BJ (cell line): Measurements from ENCODE around the gene NBEA. TPM values are rescaled to one million over a fixed set of nuclear protein-coding genes. Genes with fewer than 3 reads are reported as not detected.

ENCODE experiments used
- CTCF ChIA-PET: fragments of 350-600 bp; formaldehyde crosslinking; extraction: SDS; loops from one replicate; lab custom pipeline; 2021; ENCODE audit warnings: antibody characterized with exemption, inconsistent platforms; lab: Yijun Ruan, JAX
- POLR2A ChIA-PET: fragments of 300-600 bp; sonication (Branson Sonifier 250); formaldehyde crosslinking; extraction: SDS; loops from one replicate; lab custom pipeline; 2021; ENCODE audit warnings: antibody characterized with exemption; lab: Charles Lee
- DNase-seq: peaks from one replicate; pipeline ENCODE4 v3.0.0-alpha.2; 2011; ENCODE audit warnings: low read depth
- H3K27me3 ChIP-seq: 2 replicates; pipeline ENCODE4 v1.6.0; 2011; ENCODE audit warnings: low read length; ENCODE audit not compliant: control insufficient read depth, insufficient read depth
- H3K36me3 ChIP-seq: 2 replicates; pipeline ENCODE4 v1.5.1; 2011; ENCODE audit warnings: low read length; ENCODE audit not compliant: control insufficient read depth, insufficient read depth
- H3K4me3 ChIP-seq: 2 replicates; pipeline ENCODE4 v1.5.1; 2011; ENCODE audit warnings: low read depth, mild to moderate bottlenecking, control low read depth, low read length
- polyA plus RNA-seq: library from polyadenylated mRNA; depleted of rRNA; stranded (reverse); fragments of >200 nt; gene quantifications from 2 replicates; pipeline ENCODE4 v1.2.3, GENCODE V29; 2011
- TF ChIP-seq, protein P1 (sequence below): IDR thresholded peaks from 2 replicates; pipeline ENCODE4 v1.5.1; 2011; ENCODE audit warnings: low read depth, mild to moderate bottlenecking, control low read depth, inconsistent platforms, low read length, moderate library complexity; ENCODE audit not compliant: insufficient read depth

Gene NBEA
- polyA plus RNA-seq, 1 experiment = 17.8 TPM

DNA sequence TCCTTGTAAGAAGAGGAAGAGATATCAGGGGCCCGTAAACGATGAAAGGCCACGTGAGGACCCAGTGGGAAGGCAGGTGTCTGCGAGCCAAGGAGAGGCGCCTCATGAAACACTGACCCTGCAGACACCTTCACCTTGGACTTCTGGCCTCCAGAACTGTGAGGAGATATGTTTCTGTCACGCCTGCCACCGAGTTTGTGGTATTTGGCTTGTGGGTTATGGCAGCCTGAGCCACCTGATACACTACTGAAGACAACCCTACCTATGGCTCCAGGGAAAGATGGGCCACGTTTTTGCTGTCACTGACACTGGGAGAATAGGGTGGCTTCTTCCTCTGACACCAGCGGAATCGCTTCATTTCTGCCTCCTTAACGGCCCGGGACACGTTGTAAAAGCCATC lies 752.0 kb downstream of the NBEA start:
- no peaks in the 10 kb centered on the region for H3K27me3 ChIP-seq
- DNase-seq = no peak
- H3K4me3 ChIP-seq = no peak overlapping the region
- ChIA-PET POLR2A (no interaction called here), CTCF (no interaction called here)
- TF ChIP-seq, protein P1, sequence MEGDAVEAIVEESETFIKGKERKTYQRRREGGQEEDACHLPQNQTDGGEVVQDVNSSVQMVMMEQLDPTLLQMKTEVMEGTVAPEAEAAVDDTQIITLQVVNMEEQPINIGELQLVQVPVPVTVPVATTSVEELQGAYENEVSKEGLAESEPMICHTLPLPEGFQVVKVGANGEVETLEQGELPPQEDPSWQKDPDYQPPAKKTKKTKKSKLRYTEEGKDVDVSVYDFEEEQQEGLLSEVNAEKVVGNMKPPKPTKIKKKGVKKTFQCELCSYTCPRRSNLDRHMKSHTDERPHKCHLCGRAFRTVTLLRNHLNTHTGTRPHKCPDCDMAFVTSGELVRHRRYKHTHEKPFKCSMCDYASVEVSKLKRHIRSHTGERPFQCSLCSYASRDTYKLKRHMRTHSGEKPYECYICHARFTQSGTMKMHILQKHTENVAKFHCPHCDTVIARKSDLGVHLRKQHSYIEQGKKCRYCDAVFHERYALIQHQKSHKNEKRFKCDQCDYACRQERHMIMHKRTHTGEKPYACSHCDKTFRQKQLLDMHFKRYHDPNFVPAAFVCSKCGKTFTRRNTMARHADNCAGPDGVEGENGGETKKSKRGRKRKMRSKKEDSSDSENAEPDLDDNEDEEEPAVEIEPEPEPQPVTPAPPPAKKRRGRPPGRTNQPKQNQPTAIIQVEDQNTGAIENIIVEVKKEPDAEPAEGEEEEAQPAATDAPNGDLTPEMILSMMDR = no peak
- no peaks in the 10 kb centered on the region for H3K36me3 ChIP-seq

DNA sequence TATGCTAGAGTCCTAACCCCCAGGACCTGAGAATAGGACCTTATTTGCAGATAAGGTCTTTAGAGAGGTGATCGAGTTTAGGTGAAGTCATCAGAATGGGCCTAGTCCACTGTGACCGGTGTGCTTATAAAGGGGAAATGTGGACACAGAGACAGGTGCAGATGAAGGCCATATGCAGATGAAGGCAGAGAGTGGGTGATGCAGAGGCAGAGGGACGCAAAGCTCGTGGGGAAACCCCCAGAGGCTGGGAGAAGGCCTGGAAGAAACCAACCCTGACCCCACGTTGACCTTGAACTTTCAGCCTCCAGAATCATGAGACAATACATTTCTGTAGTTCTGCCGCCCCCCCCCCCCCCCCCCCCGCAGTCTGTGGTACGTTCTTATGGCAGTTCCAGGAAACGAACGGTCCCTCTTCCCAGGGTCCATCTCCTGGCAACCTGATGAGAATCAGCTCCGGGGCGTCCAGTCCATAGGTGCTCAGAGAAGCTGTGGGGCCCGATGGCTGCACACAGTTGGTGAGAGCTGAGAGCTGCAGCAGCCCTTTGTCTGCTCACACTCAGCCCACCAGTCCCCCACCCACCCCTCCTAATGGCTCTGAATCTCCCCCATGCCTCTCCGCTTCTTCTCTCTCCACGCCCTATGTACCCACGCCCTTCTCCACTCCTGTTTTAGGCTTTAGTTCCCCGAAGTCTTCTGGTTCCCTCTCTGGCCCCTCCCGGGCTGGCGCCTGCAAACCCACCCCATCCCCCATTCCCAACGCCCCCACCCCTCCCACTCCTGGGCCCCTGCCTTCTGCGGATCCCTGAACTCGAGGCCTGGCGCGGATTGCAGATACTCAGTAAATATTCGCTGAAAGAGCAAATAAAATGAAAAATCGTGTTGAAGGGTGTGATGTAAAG lies 752.7 kb downstream of the NBEA start:
- Histone ChIP-seq H3K27me3 (no peaks in the 10 kb centered on the region), H3K4me3 (no peak overlapping the region), H3K36me3 (no peaks in the 10 kb centered on the region)
- CTCF ChIA-PET = no interaction called here
- TF ChIP-seq, protein P1 = no peak
- DNase-seq = no peak
- POLR2A ChIA-PET = no interaction called here

DNA sequence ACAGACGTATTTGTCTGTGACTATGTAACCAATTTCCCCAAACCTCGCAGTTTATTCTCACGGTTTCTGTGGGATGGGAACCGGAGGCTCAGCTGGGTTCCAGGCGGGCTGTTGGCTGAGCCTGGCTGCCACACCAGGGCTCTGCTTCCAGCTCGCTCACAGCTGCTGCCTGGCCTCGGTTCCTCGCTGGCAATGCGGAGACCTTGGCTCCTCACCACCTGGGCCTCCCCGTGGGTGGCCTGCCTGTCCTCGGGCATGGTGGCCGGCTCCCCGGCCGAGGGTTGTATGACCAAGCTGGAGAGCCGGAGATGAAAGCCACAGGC lies 753.3 kb downstream of the NBEA start:
- POLR2A ChIA-PET = no interaction called here

DNA sequence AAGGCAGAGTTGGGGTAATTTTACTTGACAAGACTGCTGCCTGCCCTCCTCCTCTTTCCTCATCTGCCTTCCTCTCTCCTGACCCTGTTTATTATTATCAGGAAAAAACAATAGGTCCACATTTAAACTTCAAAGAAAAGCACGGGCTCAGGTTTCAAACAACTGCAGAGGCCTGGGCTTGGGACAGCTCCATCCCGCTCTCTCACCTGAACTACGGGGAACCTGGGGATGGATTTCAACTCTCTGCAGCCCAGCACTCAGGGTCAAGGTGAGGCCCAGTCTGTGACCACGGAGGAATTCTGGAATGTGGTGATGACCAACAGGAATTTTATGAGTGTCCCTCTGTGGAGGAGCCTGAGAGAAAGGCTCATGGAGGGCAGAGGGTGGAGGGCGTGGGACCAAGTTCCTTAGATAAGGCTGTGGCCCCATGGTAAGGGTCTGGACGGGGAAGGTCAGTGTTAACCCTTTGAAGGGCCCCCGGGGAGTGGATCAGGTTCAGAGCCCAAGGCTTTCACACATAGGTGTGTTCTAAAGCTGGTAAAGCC lies 755.2 kb downstream of the NBEA start:
- DNase-seq = no peak
- no peaks in the 10 kb centered on the region for H3K27me3 ChIP-seq
- CTCF ChIA-PET = interaction anchor here (1.1 kb wide), 1 partner anchor 13 kb away, joined by 4 read pairs; no protein-coding TSS in a partner anchor
- no peak overlapping the region for H3K4me3 ChIP-seq
- POLR2A ChIA-PET = no interaction called here
- H3K36me3 ChIP-seq = no peaks in the 10 kb centered on the region
- TF ChIP-seq, protein P1 = no peak

More for the DNA sequence above, 753.3 kb downstream of the NBEA start:
- DNase-seq = no peak
- H3K4me3 ChIP-seq = no peak overlapping the region
- CTCF ChIA-PET = no interaction called here
- H3K27me3 ChIP-seq = no peaks in the 10 kb centered on the region
- TF ChIP-seq, protein P1 = no peak
- H3K36me3 ChIP-seq = no peaks in the 10 kb centered on the region

DNA sequence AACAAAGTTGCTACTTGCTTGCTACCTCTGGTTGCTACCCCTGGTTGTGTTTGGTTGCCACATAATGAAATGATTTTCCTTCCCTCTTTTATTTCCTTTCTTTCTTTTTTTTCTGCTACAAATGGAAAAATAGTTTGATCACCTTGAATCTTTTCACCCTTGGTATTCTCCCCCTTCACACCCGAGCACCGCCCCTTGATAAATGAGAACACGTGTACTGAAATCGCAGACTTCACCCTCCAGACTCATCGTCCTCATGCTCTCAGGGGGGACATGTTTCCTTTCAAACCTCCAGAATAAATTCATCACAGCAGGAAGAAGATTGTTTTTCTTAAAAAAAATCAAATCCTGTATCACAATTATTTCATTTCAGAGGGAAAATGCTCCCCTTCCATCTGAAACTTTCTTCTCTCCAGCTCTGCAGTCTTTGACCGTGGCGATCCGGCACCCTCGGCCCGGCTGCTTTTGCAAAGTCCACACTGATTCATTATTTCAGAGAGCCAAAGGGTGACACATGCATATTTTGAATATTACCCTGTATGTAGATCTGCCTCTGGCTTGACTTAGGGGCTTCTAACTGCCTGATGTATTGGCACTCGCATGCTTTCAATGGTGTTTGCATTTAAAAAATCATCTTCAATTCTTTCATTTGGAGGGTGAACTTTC lies 757.0 kb downstream of the NBEA start:
- POLR2A ChIA-PET = no interaction called here
- DNase-seq = no peak
- H3K4me3 ChIP-seq = no peak overlapping the region
- H3K27me3 ChIP-seq = no peaks in the 10 kb centered on the region
- TF ChIP-seq, protein P1 = no peak
- CTCF ChIA-PET = interaction anchor here (3.2 kb wide), 1 partner anchor 15 kb away, joined by 25 read pairs; no protein-coding TSS in a partner anchor
- no peaks in the 10 kb centered on the region for H3K36me3 ChIP-seq
